ENCODE data around the gene ADAMTSL5.

Gene ADAMTSL5

GRCh38 chr19:1465191-1466016 lies 47.4 kb downstream of the ADAMTSL5 start:
- DNase-seq (ENCODE audit: insufficient read length, low spot score), result no peak
- TF ChIP-seq CTCF (IDR thresholded peaks at IDR 0.05; ENCODE audit: insufficient read depth, missing control alignments), result peak; percentile 16
- no peak for FAIRE-seq

GRCh38 chr19:1461862-1462261 lies 51.0 kb downstream of the ADAMTSL5 start:
- FAIRE-seq, result no peak
- DNase-seq (ENCODE audit: insufficient read length, low spot score), result no peak
- TF ChIP-seq CTCF (IDR thresholded peaks at IDR 0.05; ENCODE audit: insufficient read depth, missing control alignments), result no peak

- no peak for FAIRE-seq
- no peak for TF ChIP-seq CTCF (IDR thresholded peaks at IDR 0.05; ENCODE audit: insufficient read depth, missing control alignments)
- DNase-seq (ENCODE audit: insufficient read length, low spot score), result no peak
Measured at GRCh38 chr19:1460033-1460995, 52.5 kb downstream of the ADAMTSL5 start.

- DNase-seq (ENCODE audit: insufficient read length, low spot score) (no peak), FAIRE-seq (no peak)
- no peak for TF ChIP-seq CTCF (IDR thresholded peaks at IDR 0.05; ENCODE audit: insufficient read depth, missing control alignments)
Measured at GRCh38 chr19:1459479-1459878, 53.3 kb downstream of the ADAMTSL5 start.

- no peak for TF ChIP-seq CTCF (IDR thresholded peaks at IDR 0.05; ENCODE audit: insufficient read depth, missing control alignments)
- FAIRE-seq, result no peak
- no peak for DNase-seq (ENCODE audit: insufficient read length, low spot score)
Measured at GRCh38 chr19:1457892-1458291, 54.9 kb downstream of the ADAMTSL5 start.

GRCh38 chr19:1457031-1457739 lies 55.6 kb downstream of the ADAMTSL5 start:
- DNase-seq (ENCODE audit: insufficient read length, low spot score) (no peak), FAIRE-seq (no peak)

More at GRCh38 chr19:1457031-1457739, 55.6 kb downstream of the ADAMTSL5 start:
- TF ChIP-seq CTCF (IDR thresholded peaks at IDR 0.05; ENCODE audit: insufficient read depth, missing control alignments), result no peak

Data from D721Med (cell line).